ENCODE data around the gene CRYGD.
"Not testable (repeated sequence)": the region's sequence is repeated elsewhere in the genome, so short reads cannot be mapped to it uniquely, and the experiment has no call there.

- TF ChIP-seq POLR2AphosphoS5, EP300, CTCF (IDR thresholded peaks at IDR 0.05): not testable (repeated sequence)
Observed at GRCh38 chr2:208117390-208117789, 6.9 kb downstream of the CRYGD start.
